Testis (tissue), 3 donors: ENCODE measurements around the gene IL17RA. TPM values are rescaled to one million over a fixed set of nuclear protein-coding genes. Genes with fewer than 3 reads are reported as not detected.

ENCODE experiments used
- DNase-seq: peaks from one replicate; pipeline ENCODE4 v3.0.0-alpha.2; 2019
- H3K27ac ChIP-seq, 2 donors: fragments of 200-600 bp; sonication (generic); one replicate each; pipeline ENCODE4 v1.5.1; 2019
- H3K27me3 ChIP-seq: fragments of 200-600 bp; sonication (generic); one replicate; pipeline ENCODE4 v1.5.1; 2019
- H3K36me3 ChIP-seq: fragments of 200-600 bp; sonication (generic); one replicate; pipeline ENCODE4 v1.5.1; 2017; ENCODE audit warnings: low read depth; ENCODE audit errors: missing control alignments
- H3K4me1 ChIP-seq: fragments of 200-600 bp; sonication (generic); one replicate; pipeline ENCODE4 v1.5.1; 2019
- H3K4me3 ChIP-seq, 2 donors: fragments of 200-600 bp; sonication (generic); one replicate each; pipeline ENCODE4 v1.5.1; 2017 to 2019
- H3K9me3 ChIP-seq: fragments of 200-600 bp; sonication (generic); one replicate; pipeline ENCODE4 v1.5.1; 2017
- POLR2A ChIP-seq: fragments of 450-650 bp; IDR thresholded peaks from one replicate; pipeline ENCODE4 v1.6.1; 2017; ENCODE audit warnings: antibody characterized with exemption, mild to moderate bottlenecking, moderate library complexity
- WGBS, 2 donors: methylation state at CpG; one replicate each; pipeline ENCODE4 v1.1.5; 2018; 5-methylcytosine and 5-hydroxymethylcytosine counted together
- intact Hi-C: fragments of 100-400 bp; cut with DNase I; formaldehyde crosslinking; loops from one replicate; pipeline ENCODE4 v1.15.1; 2023; ENCODE audit warnings: low total_unique reads
- polyA plus RNA-seq: library from polyadenylated mRNA; stranded (reverse); fragments of 350-450 nt; fragmentation: Illumina TruSeq; extraction: RNeasy Lipid Tissue Mini Kit (QIAGEN cat#74804); gene quantifications from one replicate; pipeline ENCODE4 v1.2.3, GENCODE V29; 2014; ENCODE audit warnings: low read depth, low replicate concordance; ENCODE audit not compliant: insufficient read depth
- total RNA-seq, 2 donors: library from RNA; depleted of rRNA; stranded (reverse); fragments of >200 nt; gene quantifications; one replicate each; pipeline ENCODE4 v1.2.3, GENCODE V29; 2016
- TF ChIP-seq, protein P1 (sequence below), 3 experiments: fragments of 450-650 bp in 2 of 3; fragments of 200-600 bp in 1 of 3; sonication (generic) in 1 of 3; IDR thresholded peaks; one replicate each; pipeline ENCODE4 v1.5.1; 2016 to 2019; ENCODE audit warnings: antibody characterized with exemption in 3 of 3, mild to moderate bottlenecking in 2 of 3, moderate library complexity in 1 of 3

The IL17RA gene
- total and polyA plus RNA-seq, 3 donors from 2014 or later, result 6.8 to 12.8 (median 8.3) TPM

DNA sequence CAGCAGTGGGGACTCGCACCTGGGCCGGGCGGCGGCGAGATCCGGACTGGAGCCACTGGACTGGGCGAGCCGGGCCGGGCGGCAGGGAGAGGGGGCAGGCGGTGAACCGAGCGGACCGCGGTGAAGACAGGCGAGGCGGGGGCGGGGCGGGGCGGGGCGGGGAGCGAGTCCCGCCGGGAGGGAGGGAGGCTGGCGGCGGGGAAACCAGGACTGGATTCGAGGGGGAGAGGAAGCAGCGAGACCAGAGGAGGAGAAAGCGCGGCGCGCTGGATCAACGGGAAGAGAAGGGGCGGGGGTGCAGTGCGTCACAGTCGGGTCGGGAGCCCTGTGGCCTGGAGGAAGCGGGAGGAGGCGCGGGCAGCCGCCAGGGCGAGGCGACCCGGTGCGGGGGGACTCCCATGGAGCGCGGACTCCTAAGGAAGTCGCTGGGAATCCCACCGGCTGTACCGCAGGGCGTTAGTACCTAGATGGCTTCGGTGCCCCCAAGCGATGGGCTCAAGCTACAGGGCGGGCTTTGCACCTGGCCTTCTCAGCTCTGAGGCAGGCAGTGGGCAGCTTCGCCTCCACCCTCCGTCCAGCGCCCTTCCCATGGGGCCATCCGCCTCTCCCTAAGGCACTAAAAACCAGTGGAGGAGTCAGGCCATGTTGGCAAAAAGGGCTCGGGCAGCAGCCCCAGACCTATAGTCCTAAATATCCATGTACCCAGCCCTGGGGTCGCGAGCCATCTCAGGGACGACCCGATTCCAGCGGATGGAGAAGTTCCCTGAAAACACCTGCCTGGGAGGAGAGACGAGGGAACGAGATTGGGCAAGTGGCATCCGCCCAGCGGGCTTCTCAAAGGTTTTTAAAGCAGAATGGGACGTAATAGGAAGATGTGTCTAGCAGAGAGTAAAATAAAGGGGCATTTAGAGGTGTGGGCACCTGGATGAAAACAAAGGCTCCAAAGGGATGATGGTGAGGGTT is 36.7 kb downstream of the IL17RA start, which contains the start of gene TMEM121B:
TSS of gene TMEM121B (minus strand) at position 128 of the 963 bp plus-strand sequence. CDS start 233 bp downstream, outside the sequence.
- 7% methylated on average over 38 to 62 of the region's 69 CpGs for WGBS, 2 donors
- Histone ChIP-seq H3K36me3 (no peaks in the 10 kb centered on the region), H3K27ac (no peak within 1 kb of the TSS), H3K27me3 (no peaks in the 10 kb centered on the region), H3K4me1 (no peaks in the 10 kb centered on the region), H3K4me3 (peak within 1 kb of the TSS; percentile 54 to 61), H3K9me3 (no peaks in the 10 kb centered on the region)
- intact Hi-C loops, result no loop called here
- peak; percentile 51 for DNase-seq
- no peak for TF ChIP-seq POLR2A
- TF ChIP-seq, protein P1, sequence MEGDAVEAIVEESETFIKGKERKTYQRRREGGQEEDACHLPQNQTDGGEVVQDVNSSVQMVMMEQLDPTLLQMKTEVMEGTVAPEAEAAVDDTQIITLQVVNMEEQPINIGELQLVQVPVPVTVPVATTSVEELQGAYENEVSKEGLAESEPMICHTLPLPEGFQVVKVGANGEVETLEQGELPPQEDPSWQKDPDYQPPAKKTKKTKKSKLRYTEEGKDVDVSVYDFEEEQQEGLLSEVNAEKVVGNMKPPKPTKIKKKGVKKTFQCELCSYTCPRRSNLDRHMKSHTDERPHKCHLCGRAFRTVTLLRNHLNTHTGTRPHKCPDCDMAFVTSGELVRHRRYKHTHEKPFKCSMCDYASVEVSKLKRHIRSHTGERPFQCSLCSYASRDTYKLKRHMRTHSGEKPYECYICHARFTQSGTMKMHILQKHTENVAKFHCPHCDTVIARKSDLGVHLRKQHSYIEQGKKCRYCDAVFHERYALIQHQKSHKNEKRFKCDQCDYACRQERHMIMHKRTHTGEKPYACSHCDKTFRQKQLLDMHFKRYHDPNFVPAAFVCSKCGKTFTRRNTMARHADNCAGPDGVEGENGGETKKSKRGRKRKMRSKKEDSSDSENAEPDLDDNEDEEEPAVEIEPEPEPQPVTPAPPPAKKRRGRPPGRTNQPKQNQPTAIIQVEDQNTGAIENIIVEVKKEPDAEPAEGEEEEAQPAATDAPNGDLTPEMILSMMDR (IDR thresholded peaks at IDR 0.05), result no peak

DNA sequence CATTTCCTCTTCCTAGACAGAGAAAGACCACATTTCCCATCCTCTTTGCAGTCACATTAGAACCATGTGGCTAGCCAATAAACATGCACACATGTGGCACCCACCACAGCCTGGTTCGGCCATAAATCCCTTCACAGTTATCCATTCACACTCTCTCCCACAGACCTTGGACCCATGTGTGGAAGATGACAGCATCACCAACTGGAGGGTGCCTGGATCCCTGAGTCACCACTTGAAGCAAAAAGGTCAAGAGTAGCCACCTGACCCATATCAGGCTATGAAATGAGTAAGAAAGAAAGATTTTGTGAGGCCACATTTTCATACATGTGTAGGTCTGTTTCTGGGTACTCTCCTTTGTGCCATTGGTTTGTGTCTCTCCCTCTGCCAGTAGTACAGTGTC is 45.4 kb downstream of the IL17RA start:
- intact Hi-C loops, result no loop called here
- WGBS, 2 donors, result 86 to 88% methylated on average over 1 of the region's 1 CpG
- TF ChIP-seq, protein P1 (IDR thresholded peaks at IDR 0.05), result no peak
- no peak for TF ChIP-seq POLR2A
- no peak for DNase-seq
- Histone ChIP-seq H3K36me3 (no peaks in the 10 kb centered on the region), H3K27ac (no peak overlapping the region), H3K4me3 (no peak overlapping the region), H3K4me1 (no peaks in the 10 kb centered on the region), H3K27me3 (no peaks in the 10 kb centered on the region), H3K9me3 (no peaks in the 10 kb centered on the region)

DNA sequence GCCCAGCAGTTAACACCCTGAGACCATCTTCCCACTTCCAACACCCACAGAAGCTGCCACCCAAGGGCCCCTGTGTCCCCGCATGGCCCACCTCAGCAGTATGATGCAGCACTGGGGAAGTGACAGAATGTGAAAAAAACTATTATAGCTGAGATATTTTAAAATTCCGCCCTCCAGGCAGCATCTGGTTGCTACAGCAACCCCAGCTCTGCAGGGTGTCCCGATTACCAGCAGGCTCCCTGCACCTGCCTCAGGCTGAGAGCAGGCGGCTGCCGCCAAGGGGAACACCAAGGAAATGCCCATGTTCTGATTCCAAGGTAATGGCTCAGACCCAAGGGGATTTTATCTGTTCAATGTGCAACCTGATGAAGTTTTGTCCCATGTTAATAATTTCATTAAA is 46.9 kb downstream of the IL17RA start:
- H3K4me1 ChIP-seq, result no peaks in the 10 kb centered on the region
- no peak for DNase-seq
- H3K27ac ChIP-seq, result no peak overlapping the region
- WGBS, 2 donors, result 37 to 51% methylated on average over 5 of the region's 5 CpGs
- H3K27me3 ChIP-seq, result no peaks in the 10 kb centered on the region
- TF ChIP-seq, protein P1 (IDR thresholded peaks at IDR 0.05), result no peak
- no peak for TF ChIP-seq POLR2A
- no peaks in the 10 kb centered on the region for H3K9me3 ChIP-seq
- no peaks in the 10 kb centered on the region for H3K36me3 ChIP-seq
- intact Hi-C loops, result no loop called here
- no peak overlapping the region for H3K4me3 ChIP-seq

DNA sequence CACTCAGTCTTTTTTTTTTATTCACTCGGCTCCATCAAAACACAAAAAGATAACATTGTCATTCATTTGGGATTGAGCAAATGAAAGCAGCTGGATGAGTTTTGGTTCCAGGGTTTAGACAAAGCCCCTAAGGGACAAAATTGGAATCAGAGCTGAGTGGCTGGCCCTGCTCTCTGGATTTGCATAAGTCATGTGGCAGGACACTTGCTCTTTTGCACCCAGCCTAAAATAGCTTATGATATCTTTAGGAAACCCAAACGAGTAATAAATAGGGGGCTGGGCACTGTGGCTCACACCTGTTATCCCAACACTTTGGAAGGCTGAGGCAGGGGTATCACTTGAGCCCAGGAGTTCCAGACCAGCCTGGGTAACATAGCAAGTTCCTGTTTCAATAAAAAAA is 47.3 kb downstream of the IL17RA start:
- Histone ChIP-seq H3K27me3 (no peaks in the 10 kb centered on the region), H3K9me3 (no peaks in the 10 kb centered on the region), H3K36me3 (no peaks in the 10 kb centered on the region), H3K27ac (no peak overlapping the region), H3K4me1 (no peaks in the 10 kb centered on the region), H3K4me3 (no peak overlapping the region)
- TF ChIP-seq POLR2A, result no peak
- TF ChIP-seq, protein P1 (IDR thresholded peaks at IDR 0.05), result no peak
- no peak for DNase-seq
- WGBS, 2 donors, result 28 to 32% methylated on average over 2 of the region's 2 CpGs
- intact Hi-C loops, result no loop called here
